GM19463 (cell line): Measurements from ENCODE around the gene RIOX2.
"Not testable (repeated sequence)": the region's sequence is repeated elsewhere in the genome, so short reads cannot be mapped to it uniquely, and the experiment has no call there.

Experiments
- ATAC-seq: cut with Tn5 transposase; IDR thresholded peaks from one replicate; pipeline ENCODE4 v1.9.1; 2021; ENCODE audit warnings: mild to moderate bottlenecking, moderate library complexity; ENCODE audit not compliant: unreplicated experiment

RIOX2 gene

DNA sequence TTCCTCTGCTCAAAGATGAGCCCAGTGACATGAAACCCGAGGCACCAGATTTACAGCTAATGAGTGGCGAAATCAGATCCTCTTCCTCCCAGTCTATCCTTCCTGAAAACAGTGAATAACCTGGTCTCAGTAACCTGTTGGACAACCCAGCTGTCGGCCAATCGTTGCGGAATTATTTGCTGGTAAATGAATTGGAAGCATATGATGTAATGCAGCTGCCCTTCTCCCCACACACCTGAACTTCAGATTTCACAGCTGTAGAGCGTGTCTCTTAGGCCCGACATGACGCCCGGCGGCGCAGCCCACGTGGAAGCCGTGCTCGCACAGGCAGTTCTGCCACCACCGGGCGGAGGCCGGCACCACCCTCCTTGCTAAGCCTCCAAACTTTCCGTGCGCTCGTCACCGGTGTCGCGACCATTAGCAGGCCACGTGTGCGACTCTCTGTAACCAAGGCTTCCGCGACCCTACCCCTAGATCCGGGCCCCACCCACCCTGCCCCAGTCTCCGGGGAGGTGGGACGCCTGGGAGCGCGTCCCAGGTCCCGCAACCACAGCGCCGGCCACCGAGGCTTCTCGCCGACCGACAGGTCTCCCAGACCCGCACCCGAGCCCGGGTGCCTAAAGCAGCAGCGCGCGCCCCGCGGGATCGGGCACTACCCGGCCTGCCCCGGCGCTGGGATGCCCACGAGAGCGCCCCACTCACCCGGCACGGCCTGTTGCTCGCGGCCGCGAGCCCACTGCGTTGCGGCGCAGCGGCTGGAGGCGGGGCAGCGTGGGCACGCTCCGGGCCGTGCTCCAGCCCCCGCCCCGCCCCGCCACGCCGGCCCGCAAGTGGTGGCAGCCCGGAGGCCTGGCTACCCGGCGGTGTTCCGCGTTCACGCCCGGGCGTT is at the start of gene RIOX2:
Gene RIOX2, minus strand, starts transcription at position 753 of the 889 bp plus-strand sequence. CDS start 4,838 bp downstream, outside the sequence.
- peak; percentile 87 for ATAC-seq

GRCh38 chr3:98020412-98020811 is 48.2 kb upstream of the RIOX2 start:
- ATAC-seq = no peak

- no peak for ATAC-seq
These were observed 46.1 kb upstream of the RIOX2 start for GRCh38 chr3:98018301-98018700.

DNA sequence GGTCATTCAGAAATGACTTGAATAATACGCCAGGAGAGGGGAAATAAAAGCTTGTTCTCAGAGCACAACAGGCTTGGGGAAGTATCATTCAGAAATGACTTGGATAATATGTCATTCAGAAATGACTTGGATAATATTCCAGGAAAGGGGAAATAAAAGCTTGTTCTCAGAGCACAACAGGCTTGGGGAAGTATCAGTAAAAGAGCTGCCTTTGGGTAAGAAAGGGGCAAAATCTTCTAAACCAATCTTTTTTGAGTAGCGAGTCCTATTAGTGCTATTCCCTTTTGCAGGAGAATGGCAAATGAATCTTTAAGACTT is 42.0 kb upstream of the RIOX2 start:
- ATAC-seq = no peak

DNA sequence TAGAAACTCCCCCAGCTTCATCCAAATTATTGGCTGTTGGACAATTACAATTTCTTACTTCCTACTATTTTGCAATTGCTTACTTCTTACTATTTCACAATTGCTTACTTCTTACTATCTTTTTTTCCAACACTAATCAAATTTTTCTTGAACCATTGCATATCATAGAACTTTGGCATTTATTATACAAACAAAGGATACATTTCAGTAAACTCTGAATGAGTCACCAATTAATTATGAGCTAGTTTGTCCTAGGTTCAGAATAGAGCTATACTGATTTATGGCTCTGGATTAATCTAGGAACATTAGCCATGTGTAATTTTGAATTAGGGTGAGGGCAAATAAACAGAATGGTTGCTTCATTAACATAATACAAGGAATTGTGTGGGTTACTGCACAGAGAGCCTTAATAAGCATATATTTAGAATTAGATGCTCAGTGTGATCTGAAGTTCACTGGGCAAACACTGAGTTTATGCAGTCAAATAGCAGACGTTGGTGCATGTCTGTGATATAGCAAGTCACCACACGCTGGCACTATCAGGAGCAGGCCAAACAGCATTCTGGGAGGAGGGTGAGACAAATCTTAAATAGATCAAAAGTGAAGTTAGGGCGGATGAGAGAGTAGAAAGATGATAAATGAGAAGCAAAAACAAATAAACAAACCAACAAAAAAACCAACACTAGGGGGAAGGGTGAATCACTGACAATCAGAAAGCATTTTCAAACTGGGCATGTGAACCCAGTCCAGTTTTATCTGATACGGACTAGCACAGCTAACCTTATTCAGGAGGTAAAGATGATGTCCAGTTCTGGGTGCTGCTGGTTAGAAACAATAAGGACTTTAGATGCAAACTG is 41.4 kb upstream of the RIOX2 start:
- no peak for ATAC-seq

GRCh38 chr3:98012979-98013378 is 40.7 kb upstream of the RIOX2 start:
- ATAC-seq = no peak

- not testable (repeated sequence) for ATAC-seq
These were observed 38.7 kb upstream of the RIOX2 start for GRCh38 chr3:98010883-98011449.

DNA sequence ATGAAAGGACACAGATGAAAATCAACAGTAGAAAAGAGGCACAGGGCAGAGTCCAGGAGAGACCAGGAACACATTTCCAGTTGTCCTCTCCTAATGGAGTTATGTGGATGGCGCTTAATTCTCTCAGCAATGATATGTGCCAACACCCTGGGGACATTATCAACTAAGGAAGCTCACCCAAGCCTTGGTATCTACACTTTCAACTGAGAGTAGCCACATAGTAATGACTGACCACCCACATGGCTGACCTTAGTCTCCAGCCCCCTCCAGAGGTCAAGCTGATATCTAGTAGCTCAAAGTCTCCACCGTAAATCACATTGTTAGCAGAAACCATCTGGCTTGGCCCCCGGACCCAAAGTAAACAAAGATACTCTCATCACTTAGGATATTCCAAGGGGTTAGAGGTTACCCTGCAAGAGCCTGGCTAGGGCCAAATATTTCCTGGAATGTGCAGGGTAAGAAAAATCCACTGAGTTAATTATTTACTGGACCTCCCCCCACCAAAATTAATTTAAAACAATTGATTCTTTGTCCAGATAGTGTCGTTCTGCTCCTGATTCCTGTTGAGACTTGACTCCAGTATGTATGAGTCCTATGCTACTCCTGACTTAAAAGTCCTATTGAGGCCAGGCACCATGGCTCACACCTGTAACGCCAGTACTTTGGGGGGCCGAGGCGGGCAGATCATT is 38.1 kb upstream of the RIOX2 start:
- ATAC-seq = no peak

DNA sequence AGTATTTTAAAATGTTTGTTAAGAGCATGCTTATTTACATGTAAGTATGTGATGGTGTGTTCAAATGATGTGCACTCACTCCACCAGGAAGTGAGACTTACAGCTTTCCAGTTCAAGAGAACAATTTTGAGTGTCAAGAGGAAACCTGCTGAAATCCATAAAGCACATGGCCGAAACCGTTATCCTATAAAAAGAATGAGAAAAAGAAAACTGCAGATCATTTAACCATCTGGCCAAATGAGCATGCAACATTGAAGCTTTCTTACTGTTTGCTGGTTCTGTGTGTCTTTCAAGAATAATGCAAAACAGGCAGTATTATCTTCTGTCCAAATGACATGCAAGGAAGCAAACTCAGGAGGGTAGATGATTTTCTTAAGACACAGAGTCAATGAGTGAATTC is 36.6 kb upstream of the RIOX2 start:
- ATAC-seq = peak; percentile 51

DNA sequence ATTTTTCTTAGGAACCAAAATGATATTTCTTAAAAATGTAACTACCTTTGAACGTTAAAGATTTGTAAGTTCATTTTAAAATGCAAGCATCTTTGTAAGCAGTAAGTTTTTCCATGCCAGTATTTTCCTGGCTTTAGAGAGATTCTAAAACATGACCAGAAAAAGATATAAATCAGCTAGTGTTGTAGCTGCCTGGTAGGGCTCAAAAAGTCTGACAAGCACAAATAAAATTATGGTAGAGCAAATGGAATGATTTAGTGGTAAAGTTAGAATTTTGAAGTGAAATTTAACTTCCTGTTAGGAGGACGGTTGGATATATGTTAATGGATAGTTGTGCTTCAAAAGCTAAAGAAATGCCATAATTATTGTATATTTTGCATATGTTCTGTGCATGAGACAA is 33.2 kb upstream of the RIOX2 start:
- ATAC-seq = no peak

DNA sequence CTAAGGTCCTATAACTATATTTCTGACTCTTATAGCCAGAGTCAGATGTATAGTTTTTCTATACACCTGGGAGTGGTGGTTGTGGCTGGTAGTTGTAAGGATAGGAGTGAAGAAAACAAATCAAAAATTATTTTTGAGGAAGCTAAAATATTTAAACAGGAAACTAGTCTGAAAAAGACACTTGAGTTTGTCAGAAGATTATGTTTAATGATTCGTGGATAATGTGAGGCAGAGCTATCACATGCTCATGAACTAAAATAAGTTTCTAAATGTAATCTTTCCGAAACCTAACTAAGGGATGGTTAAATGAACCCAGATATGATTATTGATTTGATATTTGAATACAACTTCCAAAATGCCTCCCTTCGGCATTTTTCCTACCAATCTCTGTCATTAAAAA is 32.5 kb upstream of the RIOX2 start:
- ATAC-seq = no peak

- peak; percentile 54 for ATAC-seq
These were observed 31.2 kb upstream of the RIOX2 start for GRCh38 chr3:98003306-98003969.

- ATAC-seq = no peak
These were observed 30.5 kb upstream of the RIOX2 start for GRCh38 chr3:98002717-98003116.

- ATAC-seq = no peak
These were observed 27.8 kb upstream of the RIOX2 start for GRCh38 chr3:97999994-98000393.

DNA sequence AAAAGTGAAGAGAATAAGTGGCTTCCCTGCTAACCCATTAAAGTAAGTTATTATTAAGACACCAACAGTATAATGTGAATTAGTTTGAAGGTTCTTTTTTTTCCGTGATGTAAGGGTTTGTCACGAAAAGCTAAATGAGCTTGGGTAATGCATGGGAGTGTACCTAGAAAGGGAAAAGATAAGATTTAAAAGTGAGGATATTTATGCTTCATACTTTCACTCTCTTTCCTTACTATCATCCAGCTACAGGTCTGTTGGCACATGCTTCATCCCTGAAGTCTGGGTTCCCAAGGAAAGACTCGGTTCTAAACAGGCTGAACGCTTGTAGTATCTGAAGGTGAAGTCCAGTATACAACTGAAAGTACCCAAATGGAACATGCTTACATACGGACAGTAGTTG is 26.9 kb upstream of the RIOX2 start:
- ATAC-seq = no peak

DNA sequence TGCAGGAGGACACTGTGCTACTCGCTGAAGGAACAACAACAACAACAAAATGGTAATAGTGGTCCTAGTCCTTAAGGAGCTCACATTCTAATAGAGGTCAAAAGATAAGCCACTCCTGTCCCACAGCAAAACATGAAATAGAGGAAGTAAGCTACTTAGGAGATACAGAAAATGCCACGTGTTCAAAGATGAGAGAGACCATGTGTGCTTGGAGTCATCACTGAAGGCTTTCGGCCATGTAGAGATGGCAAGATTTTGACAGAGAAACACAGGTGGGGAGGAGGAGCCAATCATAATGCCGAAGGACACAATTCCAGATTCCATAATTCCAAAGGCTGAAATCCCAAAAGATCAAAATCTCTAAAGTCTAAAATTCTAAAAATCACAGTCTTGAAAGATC is 24.8 kb upstream of the RIOX2 start:
- no peak for ATAC-seq

GRCh38 chr3:97994328-97994945 is 22.2 kb upstream of the RIOX2 start:
- no peak for ATAC-seq

- no peak for ATAC-seq
These were observed 21.3 kb upstream of the RIOX2 start for GRCh38 chr3:97993526-97993925.

DNA sequence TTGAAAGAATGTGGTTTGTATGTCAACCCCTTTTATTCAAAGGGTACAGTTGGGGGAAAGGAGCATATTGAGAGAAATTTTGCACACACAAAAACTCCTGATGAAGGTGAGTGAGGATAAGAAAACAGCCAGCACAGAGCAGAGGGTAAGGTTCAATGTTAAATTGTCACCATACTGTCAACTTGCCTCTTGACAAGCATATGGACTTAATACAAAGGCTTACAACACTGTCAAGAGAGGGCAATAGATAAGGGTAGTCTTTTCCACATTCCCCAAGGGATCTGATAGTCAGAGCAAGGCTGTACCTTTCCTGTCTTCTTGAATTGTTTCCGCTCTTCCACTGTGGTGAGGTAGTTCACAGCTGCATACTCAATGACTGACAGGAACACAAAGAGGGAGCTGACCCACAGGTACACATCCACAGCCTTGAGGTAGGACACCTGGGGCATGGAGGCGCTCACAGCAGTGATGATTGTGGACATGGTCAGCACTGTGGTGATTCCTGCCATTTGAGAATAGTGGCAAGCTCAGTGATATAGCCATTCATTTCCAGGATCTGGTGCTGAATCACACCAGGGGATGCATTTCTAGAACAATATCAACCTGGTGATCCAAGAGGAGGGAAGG is 20.4 kb upstream of the RIOX2 start:
- ATAC-seq = no peak

DNA sequence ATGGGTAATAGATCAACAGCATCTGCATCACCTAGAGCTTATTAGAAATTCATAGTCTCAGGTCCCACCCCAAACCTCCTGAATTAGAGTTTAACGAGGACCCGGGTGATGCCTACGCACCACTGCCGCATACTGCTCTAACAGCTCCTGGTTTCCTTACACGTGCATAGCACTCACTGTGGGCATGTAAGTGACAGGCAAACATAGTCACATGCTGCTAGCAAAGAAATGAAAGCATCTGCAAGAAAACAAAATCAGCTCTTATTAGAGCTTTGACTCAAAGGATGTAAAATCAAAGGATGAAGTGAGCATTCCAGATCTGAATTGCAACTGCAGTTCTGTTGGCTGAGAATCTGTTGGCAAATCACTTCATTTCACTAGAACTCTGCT is 19.1 kb upstream of the RIOX2 start:
- peak; percentile 51 for ATAC-seq
